C4-2B (cell line): Measurements from ENCODE around the gene TSEN2.

Source experiments
- H3K27ac ChIP-seq: fragments of 450-650 bp; 2 replicates; pipeline ENCODE4 v1.5.1; 2017
- ZFX ChIP-seq: fragments of 450-650 bp; IDR thresholded peaks from 2 replicates; pipeline ENCODE4 v1.6.1; 2017
- TF ChIP-seq, protein P1 (sequence below): fragments of 450-650 bp; conservative IDR thresholded peaks from 2 replicates; pipeline ENCODE4 v1.5.1; 2017; ENCODE audit warnings: mild to moderate bottlenecking

TSEN2 gene

DNA sequence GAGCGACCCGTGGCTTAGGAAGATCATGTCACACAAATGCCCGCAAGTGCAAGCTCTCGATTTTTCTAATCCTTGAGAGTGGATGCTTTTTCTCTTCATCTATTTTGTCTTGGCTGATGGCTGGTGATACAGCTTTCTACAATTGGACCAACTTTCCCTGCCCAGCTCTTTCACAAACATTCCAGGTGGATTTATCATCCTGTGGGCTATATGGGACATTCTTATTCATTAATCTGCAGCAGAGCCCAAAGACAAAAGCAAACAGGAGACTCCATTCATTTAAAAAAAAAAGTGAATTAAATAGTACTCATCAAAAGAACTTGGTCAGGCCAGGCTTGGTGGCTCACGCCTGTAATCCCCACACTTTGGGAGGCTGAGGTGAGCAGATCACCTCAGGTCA, 14.2 kb upstream of the TSEN2 start:
- no peak overlapping the region for H3K27ac ChIP-seq
- TF ChIP-seq ZFX = no peak
- TF ChIP-seq, protein P1, sequence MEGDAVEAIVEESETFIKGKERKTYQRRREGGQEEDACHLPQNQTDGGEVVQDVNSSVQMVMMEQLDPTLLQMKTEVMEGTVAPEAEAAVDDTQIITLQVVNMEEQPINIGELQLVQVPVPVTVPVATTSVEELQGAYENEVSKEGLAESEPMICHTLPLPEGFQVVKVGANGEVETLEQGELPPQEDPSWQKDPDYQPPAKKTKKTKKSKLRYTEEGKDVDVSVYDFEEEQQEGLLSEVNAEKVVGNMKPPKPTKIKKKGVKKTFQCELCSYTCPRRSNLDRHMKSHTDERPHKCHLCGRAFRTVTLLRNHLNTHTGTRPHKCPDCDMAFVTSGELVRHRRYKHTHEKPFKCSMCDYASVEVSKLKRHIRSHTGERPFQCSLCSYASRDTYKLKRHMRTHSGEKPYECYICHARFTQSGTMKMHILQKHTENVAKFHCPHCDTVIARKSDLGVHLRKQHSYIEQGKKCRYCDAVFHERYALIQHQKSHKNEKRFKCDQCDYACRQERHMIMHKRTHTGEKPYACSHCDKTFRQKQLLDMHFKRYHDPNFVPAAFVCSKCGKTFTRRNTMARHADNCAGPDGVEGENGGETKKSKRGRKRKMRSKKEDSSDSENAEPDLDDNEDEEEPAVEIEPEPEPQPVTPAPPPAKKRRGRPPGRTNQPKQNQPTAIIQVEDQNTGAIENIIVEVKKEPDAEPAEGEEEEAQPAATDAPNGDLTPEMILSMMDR = no peak

DNA sequence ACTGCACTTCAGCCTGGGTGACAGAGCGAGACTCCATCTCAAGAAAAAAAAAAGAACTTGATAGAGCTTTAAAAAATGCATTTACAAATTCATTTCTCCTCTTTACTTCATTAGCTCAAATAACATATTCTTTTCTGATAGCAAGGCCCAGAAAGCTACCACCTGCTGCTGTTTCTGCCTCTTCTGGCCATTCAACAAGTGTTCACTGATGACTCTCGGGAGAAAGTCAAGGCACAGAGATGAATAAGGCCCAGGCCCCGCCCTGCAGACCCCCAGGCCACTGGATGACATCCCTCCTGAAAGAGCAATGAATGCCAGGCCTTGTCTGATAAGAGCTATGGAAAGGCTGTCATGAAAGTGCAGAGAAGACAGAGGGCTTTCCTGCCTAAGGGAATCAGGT, 13.6 kb upstream of the TSEN2 start:
- no peak overlapping the region for H3K27ac ChIP-seq

GRCh38 chr3:12471241-12471640, 13.0 kb upstream of the TSEN2 start:
- no peak overlapping the region for H3K27ac ChIP-seq
- TF ChIP-seq ZFX = no peak
- TF ChIP-seq, protein P1 = no peak

More for the DNA sequence above, 13.6 kb upstream of the TSEN2 start:
- TF ChIP-seq, protein P1 = no peak
- TF ChIP-seq ZFX = no peak

DNA sequence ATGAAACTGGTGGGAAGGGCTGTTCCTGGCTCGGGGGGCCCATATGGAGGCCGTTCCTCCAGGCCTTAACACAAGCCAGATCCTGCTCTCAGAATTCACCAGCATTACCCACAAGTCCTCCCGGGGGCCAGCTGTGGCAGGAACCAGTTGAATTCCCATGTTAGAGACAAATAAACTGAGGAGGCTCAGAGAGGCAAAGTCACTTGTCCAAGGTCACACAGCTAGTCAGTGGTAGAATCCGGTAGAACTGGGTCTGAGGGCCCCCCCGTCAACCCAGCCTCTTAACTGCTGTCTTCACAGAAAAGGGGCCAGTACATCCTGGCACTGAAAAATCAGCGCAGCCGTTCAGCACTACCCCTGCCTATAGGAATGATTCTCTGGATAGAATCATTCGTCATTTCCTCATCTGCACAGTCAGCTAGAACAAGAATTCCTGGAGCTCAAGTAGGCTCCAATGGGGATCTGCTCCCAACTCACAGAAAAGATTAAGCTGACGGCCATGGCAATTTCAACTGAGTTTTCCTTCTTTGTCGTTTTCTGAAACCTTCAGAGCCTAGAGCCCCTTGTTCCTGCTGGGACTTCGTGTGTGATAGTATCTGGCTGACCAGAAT, 12.2 kb upstream of the TSEN2 start:
- TF ChIP-seq, protein P1 = no peak
- TF ChIP-seq ZFX = no peak
- no peak overlapping the region for H3K27ac ChIP-seq

GRCh38 chr3:12472796-12473195, 11.5 kb upstream of the TSEN2 start:
- TF ChIP-seq ZFX = no peak
- TF ChIP-seq, protein P1 = no peak
- H3K27ac ChIP-seq = no peak overlapping the region

DNA sequence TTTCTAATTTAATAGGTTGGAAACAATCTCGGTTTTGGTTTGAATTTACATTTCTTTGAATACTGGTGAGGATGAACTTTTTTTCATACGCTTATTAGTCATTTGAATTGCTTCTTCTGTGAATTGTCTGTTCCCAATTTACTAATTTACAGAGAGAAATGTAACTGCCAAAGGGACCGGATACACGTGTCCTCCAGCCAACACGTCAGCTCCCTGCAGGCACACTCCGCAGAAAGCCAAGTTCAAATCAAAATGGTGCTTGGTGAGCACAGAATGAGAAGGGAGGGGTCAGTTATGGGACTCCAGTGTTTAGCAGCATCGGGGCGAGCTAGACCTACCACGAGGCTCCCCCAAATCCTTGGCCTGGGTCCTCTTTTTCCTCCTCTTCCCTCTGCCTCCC, 10.8 kb upstream of the TSEN2 start:
- H3K27ac ChIP-seq = no peak overlapping the region
- TF ChIP-seq, protein P1 = no peak
- TF ChIP-seq ZFX = no peak

- no peak overlapping the region for H3K27ac ChIP-seq
- TF ChIP-seq, protein P1 = no peak
- no peak for TF ChIP-seq ZFX
Observed at GRCh38 chr3:12476238-12476897, 7.9 kb upstream of the TSEN2 start.
